RWPE1 (cell line): ENCODE measurements around the gene SLC7A1.

ENCODE experiments used
- CTCF ChIA-PET: fragments of 350-600 bp; sonication (Branson Sonifier 250); formaldehyde crosslinking; extraction: SDS; loops from one replicate; lab custom pipeline; 2021; lab: Yijun Ruan, JAX
- POLR2A ChIA-PET: fragments of 400-600 bp; formaldehyde crosslinking; extraction: SDS; loops from one replicate; lab custom pipeline; 2020; ENCODE audit warnings: antibody characterized with exemption; ENCODE audit not compliant: low non-redundant PET; lab: Yijun Ruan, JAX
- DNase-seq: peaks from one replicate; pipeline ENCODE4 v3.0.0; 2012; ENCODE audit warnings: low spot score
- H3K27ac ChIP-seq: fragments of 450-650 bp; 2 replicates; pipeline ENCODE4 v1.5.1; 2017
- TF ChIP-seq, protein P1 (sequence below): fragments of 450-650 bp; conservative IDR thresholded peaks from 2 replicates; pipeline ENCODE4 v1.5.1; 2017; ENCODE audit warnings: low read depth, mild to moderate bottlenecking

The SLC7A1 gene

DNA sequence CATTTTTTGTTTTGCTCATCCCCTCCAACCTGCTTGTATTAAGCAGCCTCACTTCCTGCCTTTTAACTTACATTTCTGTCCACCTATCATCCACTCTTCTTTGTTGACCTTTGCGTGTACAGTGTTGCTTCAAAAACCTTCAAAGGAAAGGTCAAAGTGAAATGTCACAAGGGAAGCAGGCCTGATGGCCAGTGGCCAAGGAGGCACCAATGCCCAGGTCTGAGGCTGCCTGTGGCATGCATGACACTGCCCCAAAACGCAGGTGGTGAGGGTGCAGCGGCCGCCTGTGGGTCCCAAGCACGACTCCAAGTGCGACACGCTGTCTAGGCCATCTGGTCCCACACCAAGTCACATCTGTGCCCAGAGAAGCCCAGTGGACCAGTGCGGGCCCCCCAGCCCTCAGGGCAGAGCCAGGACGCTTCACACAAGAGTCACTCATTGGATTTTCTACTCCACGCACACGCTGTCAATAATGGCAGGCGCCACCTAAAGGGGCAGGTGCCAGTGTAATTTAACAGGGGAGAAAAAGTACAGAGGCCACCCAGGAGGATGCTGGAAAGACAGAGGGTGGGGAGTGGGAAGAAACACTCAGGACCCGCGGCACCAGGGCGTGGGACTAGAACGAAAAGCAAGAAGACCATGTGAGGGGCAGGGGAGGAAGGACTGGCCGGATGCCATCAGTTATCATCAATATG, 23.5 kb downstream of the SLC7A1 start:
- DNase-seq: no peak
- TF ChIP-seq, protein P1, sequence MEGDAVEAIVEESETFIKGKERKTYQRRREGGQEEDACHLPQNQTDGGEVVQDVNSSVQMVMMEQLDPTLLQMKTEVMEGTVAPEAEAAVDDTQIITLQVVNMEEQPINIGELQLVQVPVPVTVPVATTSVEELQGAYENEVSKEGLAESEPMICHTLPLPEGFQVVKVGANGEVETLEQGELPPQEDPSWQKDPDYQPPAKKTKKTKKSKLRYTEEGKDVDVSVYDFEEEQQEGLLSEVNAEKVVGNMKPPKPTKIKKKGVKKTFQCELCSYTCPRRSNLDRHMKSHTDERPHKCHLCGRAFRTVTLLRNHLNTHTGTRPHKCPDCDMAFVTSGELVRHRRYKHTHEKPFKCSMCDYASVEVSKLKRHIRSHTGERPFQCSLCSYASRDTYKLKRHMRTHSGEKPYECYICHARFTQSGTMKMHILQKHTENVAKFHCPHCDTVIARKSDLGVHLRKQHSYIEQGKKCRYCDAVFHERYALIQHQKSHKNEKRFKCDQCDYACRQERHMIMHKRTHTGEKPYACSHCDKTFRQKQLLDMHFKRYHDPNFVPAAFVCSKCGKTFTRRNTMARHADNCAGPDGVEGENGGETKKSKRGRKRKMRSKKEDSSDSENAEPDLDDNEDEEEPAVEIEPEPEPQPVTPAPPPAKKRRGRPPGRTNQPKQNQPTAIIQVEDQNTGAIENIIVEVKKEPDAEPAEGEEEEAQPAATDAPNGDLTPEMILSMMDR: no peak
- H3K27ac ChIP-seq: peak overlapping the region; percentile 35
- POLR2A ChIA-PET: no interaction called here
- CTCF ChIA-PET: no interaction called here

DNA sequence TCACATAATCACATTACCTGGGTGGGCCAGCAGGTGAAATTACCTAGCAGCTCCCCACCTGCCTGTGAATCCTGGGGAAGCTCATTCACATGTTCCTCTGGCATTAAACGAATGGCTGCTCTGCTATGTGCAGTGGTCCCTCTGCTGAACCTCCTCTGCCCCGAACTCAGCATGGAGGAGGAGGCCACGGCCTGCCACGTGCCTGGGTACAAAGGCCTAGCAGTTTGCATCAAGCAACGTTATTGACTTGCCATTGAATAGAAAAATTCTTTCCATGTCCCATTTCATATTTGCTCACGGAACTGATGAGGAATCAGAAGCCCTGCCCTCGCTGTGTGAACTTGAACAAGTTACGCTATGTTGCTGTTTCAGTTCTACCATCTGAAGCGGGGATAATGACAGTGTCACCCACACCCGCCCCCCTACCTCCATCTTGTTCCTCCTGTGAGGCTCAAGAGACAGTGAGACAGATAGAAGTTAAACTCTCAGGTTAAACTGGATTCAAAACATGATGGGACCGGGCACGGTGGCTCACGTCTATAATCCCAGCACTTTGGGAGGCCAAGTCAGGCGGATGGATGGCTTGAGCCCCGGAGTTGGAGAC, 25.3 kb downstream of the SLC7A1 start:
- TF ChIP-seq, protein P1: no peak
- no peak for DNase-seq
- CTCF ChIA-PET: interaction anchor here (0.7 kb wide), 1 partner anchor 137 kb away, joined by 3 read pairs; no protein-coding TSS in a partner anchor
- peak overlapping the region; percentile 95 for H3K27ac ChIP-seq
- POLR2A ChIA-PET: no interaction called here

DNA sequence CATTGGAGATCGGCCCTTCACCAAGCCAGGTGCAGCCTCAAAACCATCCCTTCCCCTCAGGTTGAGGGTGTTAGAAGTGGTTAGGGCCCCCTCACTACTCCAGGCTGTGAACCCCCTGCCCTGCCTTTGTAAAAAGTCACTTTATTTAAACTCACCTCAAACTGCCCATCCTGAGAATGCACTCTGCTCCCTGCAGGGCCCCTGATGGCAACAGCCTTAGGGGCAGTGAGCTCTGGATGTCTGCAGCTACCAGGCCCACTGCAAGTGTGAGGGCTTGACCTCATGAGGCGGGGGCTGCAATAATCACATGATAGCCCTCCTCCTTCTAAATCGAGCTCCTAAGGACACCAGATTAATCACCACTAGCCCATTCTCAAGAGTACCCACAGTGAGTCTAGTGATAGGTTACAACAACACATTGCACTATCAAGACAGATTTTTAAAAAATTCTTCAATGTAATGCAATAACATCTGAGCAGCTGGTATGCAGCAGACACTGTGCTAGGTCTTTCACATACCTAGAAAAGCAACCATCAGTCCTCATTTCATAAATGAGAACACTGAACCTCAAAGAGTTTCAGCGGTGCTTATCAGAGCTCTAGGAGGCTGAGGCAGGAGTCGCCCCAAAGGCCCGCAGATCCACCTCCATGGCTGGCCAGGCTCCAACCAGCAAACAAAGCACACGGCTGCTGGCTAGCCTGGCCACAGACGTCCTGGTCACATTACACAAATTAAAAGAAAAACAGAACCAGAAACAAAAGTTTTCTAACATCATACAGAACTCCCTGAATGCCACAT, 26.0 kb downstream of the SLC7A1 start:
- TF ChIP-seq, protein P1: no peak
- H3K27ac ChIP-seq: peak overlapping the region; percentile 95
- ChIA-PET POLR2A (no interaction called here), CTCF (interaction anchor here (0.6 to 0.7 kb wide), 2 partner anchors 55 to 137 kb away, joined by 3 read pairs; no protein-coding TSS in a partner anchor)
- DNase-seq: no peak

DNA sequence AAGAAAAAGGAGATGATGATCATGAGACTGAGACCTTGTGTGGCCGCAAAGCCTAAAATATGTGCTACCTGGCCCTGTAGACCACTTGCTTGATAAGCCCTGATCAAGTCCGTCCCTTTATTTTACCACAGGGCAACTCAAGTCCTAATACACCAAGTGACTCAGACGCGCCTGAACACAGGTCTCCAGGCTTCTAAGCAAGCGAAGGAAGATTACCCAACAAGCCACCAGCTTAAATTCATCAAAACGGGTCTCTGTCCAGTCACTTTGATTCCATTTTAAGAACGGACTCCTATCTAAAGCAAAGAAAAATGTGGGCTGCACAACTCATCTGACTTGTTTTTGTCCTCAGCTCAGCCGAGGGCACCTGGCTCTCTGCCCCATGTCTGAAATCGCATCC, 26.8 kb downstream of the SLC7A1 start:
- peak; percentile 34 for DNase-seq
- ChIA-PET CTCF (no interaction called here), POLR2A (no interaction called here)
- H3K27ac ChIP-seq: peak overlapping the region; percentile 95
- TF ChIP-seq, protein P1: no peak

DNA sequence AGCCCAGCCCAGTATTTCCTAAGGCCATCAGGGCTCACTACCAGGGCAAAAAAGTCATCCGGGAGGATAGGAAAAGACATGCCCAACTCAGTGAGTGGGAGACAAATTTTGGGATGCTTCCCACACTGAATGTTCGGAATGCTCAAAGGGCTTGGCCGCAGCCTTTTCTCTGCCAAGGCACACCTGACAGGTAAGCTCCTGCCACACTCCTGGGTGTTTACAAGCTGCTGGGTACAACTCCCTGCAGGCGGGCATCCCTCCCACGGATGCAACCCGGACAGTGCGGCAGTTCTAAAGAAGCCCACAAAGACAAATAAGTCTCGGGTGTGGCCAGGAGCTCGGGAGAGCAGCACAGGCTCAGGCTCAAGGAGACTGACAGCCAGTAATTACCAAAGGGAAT, 28.1 kb downstream of the SLC7A1 start:
- ChIA-PET POLR2A (no interaction called here), CTCF (interaction anchor here (0.6 to 0.7 kb wide), 2 partner anchors 60 to 202 kb away, joined by 3 to 6 read pairs; no protein-coding TSS in a partner anchor)
- TF ChIP-seq, protein P1: no peak

DNA sequence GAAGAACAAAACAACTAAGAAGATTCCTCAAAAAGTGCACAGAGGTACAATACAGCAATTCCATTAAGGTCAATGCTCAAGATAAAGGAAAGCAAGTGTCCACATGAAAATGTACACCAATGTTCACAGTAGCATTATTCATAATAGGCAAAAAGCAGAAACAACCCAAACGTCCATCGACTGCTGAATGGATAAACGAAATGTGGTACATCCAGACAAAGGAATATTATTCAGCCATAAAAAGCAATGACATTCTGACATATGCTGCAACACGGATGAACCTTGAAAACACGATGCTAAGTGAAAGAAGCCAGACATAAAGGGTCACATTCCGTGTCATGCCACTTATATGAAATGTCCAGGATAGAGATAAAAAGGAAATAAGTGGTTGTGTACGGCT, 29.3 kb downstream of the SLC7A1 start:
- TF ChIP-seq, protein P1: no peak
- H3K27ac ChIP-seq: no peak overlapping the region
- CTCF ChIA-PET: interaction anchor here (0.6 kb wide), 1 partner anchor 198 kb away, joined by 4 read pairs; no protein-coding TSS in a partner anchor
- POLR2A ChIA-PET: no interaction called here
- no peak for DNase-seq

More for the DNA sequence above, 28.1 kb downstream of the SLC7A1 start:
- DNase-seq: peak; percentile 72
- H3K27ac ChIP-seq: peak overlapping the region; percentile 95
